ENCODE results near the gene CDH26. TPM values are rescaled to one million over a fixed set of nuclear protein-coding genes. Genes with fewer than 3 reads are reported as not detected.

CDH26 gene
- polyA plus RNA-seq, 3 donors = 1.3 to 3.0 (median 2.0) TPM

GRCh38 chr20:59933296-59933848 lies 24.9 kb upstream of the CDH26 start, which contains the start of gene SYCP2:
SYCP2 (minus strand) TSS chr20:59933637; CDS start chr20:59922413, 11,224 bp downstream.
- Histone ChIP-seq H4K20me1 (ENCODE audit: insufficient read depth, low read length) (peaks cover 32% of the 10 kb centered on the region), H3K4me3 (replicated peaks in 1 of 3; ENCODE audit: low read depth in 2 of 3, low read length in 3 of 3) (peak within 1 kb of the TSS; percentile 49 to 77 (median 65)), H3K4me1 (ENCODE audit: control insufficient read depth in 1 of 2, insufficient read depth in 2 of 2, low read length in 2 of 2) (peaks cover 34 to 44% of the 10 kb centered on the region in 2 donors), H2AFZ (ENCODE audit: insufficient read depth, low read depth, low read length, poor library complexity, severe bottlenecking) (peak within 1 kb of the TSS; percentile 82), H3K9ac (ENCODE audit: insufficient read depth, low read length, poor library complexity, severe bottlenecking) (peak within 1 kb of the TSS; percentile 13), H3K27ac (ENCODE audit: low read depth in 1 of 2, low read length in 2 of 2) (no peak within 1 kb of the TSS), H3K9me3 (replicated peaks in 1 of 2; ENCODE audit: control insufficient read depth in 1 of 2, insufficient read depth in 1 of 2, low read length in 2 of 2) (no peaks in the 10 kb centered on the region), H3K27me3 (ENCODE audit: control insufficient read depth in 2 of 2, insufficient read depth in 2 of 2, low read length in 2 of 2) (no peaks in the 10 kb centered on the region), H3K36me3 (replicated peaks in 1 of 2; ENCODE audit: control insufficient read depth in 1 of 2, insufficient read depth in 2 of 2, low read length in 2 of 2) (peaks cover 0 to 12% of the 10 kb centered on the region in 2 donors), H3K79me2 (ENCODE audit: insufficient read depth, low read length) (peaks cover 37% of the 10 kb centered on the region), H3K4me2 (replicated peaks; ENCODE audit: extremely low read depth, low read length, poor library complexity, severe bottlenecking) (peak within 1 kb of the TSS; percentile 83)
- peak in 1 of 3 donors; percentile 26 for DNase-seq
- Mint-ChIP-seq H3K36me3 (peaks cover 8 to 15% of the 10 kb centered on the region in 2 donors), H3K27ac (no peak within 1 kb of the TSS), H3K4me1 (peaks cover 34% of the 10 kb centered on the region), H3K4me3 (peak within 1 kb of the TSS; percentile 78 to 84), H3K9me3 (peaks cover 0 to 4% (median 0%) of the 10 kb centered on the region in 7 donors), H3K27me3 (ENCODE audit: low read depth in 3 of 3) (peaks cover 0 to 9% (median 5%) of the 10 kb centered on the region in 3 donors)
- intact Hi-C loops (cut with micrococcal nuclease) = no loop called here
- WGBS (ENCODE audit: insufficient coverage) = 40% methylated on average over 45 of the region's 65 CpGs
- TF ChIP-seq CTCF (IDR thresholded peaks at IDR 0.05) = no peak

- Histone ChIP-seq H3K27me3 (ENCODE audit: control insufficient read depth in 2 of 2, insufficient read depth in 2 of 2, low read length in 2 of 2) (no peaks in the 10 kb centered on the region), H3K4me1 (ENCODE audit: control insufficient read depth in 1 of 2, insufficient read depth in 2 of 2, low read length in 2 of 2) (peaks cover 40 to 50% of the 10 kb centered on the region in 2 donors), H3K4me3 (replicated peaks in 1 of 3; ENCODE audit: low read depth in 2 of 3, low read length in 3 of 3) (peak overlapping the region; percentile 49 to 77 (median 65)), H3K36me3 (replicated peaks in 1 of 2; ENCODE audit: control insufficient read depth in 1 of 2, insufficient read depth in 2 of 2, low read length in 2 of 2) (peaks cover 0 to 12% of the 10 kb centered on the region in 2 donors), H3K79me2 (ENCODE audit: insufficient read depth, low read length) (peaks cover 44% of the 10 kb centered on the region), H3K27ac (ENCODE audit: low read depth in 1 of 2, low read length in 2 of 2) (no peak overlapping the region), H4K20me1 (ENCODE audit: insufficient read depth, low read length) (peaks cover 38% of the 10 kb centered on the region), H3K9ac (ENCODE audit: insufficient read depth, low read length, poor library complexity, severe bottlenecking) (peak overlapping the region; percentile 13), H3K9me3 (replicated peaks in 1 of 2; ENCODE audit: control insufficient read depth in 1 of 2, insufficient read depth in 1 of 2, low read length in 2 of 2) (no peaks in the 10 kb centered on the region), H2AFZ (ENCODE audit: insufficient read depth, low read depth, low read length, poor library complexity, severe bottlenecking) (peak overlapping the region; percentile 82), H3K4me2 (replicated peaks; ENCODE audit: extremely low read depth, low read length, poor library complexity, severe bottlenecking) (peak overlapping the region; percentile 83)
- TF ChIP-seq CTCF (IDR thresholded peaks at IDR 0.05) = peak; percentile 99
- Mint-ChIP-seq H3K27me3 (ENCODE audit: low read depth in 3 of 3) (peaks cover 0 to 6% (median 5%) of the 10 kb centered on the region in 3 donors), H3K9me3 (peaks cover 0 to 6% (median 1%) of the 10 kb centered on the region in 7 donors), H3K4me1 (peaks cover 41% of the 10 kb centered on the region), H3K27ac (no peak overlapping the region), H3K4me3 (peak overlapping the region; percentile 78 to 84), H3K36me3 (peaks cover 12 to 15% of the 10 kb centered on the region in 2 donors)
- intact Hi-C loops (cut with micrococcal nuclease) = no loop called here
- peak; percentile 65 to 75 (median 65) for DNase-seq
- WGBS (ENCODE audit: insufficient coverage) = 7% methylated on average over 51 of the region's 59 CpGs
Measured at GRCh38 chr20:59933849-59934585, 24.2 kb upstream of the CDH26 start.
